A172 (cell line): ENCODE measurements around the gene SMOC2. TPM values are rescaled to one million over a fixed set of nuclear protein-coding genes. Genes with fewer than 3 reads are reported as not detected.
A peak's percentile ranks its signal among the peaks of the same experiment; 100 is the strongest.
"Not testable (repeated sequence)": the region's sequence is repeated elsewhere in the genome, so short reads cannot be mapped to it uniquely, and the experiment has no call there.

Source experiments
- DNase-seq: peaks from one replicate; pipeline ENCODE4 v3.0.0-alpha.2; 2015; ENCODE audit warnings: low spot score
- total RNA-seq: library from RNA; depleted of rRNA; stranded (reverse); fragments of >200 nt; shearing (Covaris generic); gene quantifications from 2 replicates; pipeline ENCODE4 v1.2.3, GENCODE V29; 2014

The SMOC2 gene
- total RNA-seq, 1 experiment from 2014 or later, result not detected

GRCh38 chr6:168517742-168518347 is 76.9 kb downstream of the SMOC2 start:
- DNase-seq, result no peak

- DNase-seq, result no peak
Measured at GRCh38 chr6:168518348-168518745, 77.4 kb downstream of the SMOC2 start.

DNA sequence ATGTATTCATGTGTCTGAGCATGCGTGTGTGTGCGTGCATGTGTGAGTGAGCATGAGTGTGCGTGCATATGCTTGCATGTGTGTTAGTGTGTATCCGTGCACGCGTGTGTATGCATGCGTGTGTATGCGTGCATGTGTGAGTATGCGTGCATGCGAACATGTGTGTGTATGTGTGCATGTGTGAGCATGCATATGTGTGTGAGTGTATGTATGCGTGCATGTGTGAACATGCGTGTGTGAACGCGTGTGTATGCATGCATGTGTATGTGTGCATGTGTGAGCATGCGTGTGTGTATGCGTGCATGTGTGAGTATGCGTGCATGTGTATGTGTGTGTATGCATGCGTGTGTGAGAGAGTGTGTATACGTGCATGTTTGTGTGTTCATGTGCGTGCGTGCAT is 77.9 kb downstream of the SMOC2 start:
- no peak for DNase-seq

- DNase-seq, result no peak
Measured at GRCh38 chr6:168520233-168520632, 79.2 kb downstream of the SMOC2 start.

- no peak for DNase-seq
Measured at GRCh38 chr6:168524571-168525001, 83.6 kb downstream of the SMOC2 start.

DNA sequence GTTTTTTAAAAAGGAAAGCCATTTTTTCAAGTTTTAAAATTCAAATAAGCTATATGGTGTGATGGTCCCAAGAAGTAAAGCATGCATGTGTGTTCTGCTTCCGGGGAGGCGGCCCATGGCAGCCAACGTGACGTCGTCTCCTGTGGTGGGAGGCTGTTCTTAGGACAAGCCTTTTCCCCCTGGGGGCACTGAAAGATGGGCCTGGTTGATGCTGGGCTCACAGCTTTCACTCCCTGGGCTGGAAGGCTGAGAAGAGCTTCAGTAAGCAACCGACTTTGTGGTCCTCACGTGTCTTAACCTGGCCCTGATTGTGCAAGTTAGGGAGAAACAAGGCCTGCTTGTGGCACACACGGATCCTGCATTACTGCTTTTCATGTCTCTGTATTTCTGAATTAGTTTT is 84.1 kb downstream of the SMOC2 start:
- no peak for DNase-seq

DNA sequence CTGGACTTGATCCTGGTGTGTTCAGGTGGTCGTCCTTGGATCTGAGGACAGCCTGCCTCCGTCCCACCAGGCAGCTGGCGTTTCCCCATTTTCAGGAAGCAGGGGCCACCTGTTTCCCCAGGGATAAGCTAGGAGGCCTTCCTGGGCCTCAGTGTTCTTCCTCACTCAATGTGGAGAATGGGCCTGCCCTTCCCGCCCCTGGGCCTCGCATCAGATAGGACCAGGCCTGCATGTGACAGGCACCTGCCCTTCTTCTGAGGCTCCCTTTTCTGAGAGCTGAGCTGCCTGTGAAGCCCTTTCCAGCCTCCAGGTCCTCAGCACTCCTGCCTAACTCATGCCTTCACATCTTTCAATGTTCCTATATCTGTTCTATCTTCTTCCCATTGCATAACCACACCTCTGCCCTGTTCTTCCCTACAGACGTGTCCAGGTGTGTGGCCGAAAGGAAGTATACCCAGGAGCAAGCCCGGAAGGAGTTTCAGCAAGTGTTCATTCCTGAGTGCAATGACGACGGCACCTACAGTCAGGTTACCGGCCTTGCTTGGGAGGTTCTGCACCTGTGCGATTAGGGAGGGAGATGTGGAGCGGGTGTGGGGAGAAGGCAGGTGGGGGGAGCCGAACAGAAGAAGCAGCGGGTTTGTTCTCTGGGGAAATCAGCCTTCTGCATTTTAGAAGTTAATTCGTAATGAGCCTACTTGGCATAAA is 85.1 kb downstream of the SMOC2 start:
- no peak for DNase-seq

DNA sequence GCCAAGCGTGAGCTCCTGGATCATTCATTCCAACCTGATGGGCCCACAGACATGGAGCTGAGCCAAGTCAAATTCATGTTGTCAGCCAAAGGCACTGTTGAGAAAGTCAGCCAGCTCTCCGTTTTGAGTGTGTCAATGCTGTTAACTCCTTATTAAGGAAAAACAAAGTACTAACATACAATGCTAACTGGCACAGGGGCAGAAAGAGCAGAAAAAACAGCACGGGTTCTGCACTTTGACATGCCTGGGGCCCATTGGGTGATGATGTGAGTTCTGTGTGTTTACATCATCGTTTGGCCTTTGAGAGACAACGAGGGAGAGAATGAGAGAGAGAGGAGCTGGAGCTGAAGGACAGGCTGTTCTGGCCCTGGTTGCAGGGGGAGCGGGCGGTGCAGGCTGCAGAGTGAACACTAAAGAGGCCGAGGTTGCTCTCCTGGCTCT is 85.9 kb downstream of the SMOC2 start:
- no peak for DNase-seq

DNA sequence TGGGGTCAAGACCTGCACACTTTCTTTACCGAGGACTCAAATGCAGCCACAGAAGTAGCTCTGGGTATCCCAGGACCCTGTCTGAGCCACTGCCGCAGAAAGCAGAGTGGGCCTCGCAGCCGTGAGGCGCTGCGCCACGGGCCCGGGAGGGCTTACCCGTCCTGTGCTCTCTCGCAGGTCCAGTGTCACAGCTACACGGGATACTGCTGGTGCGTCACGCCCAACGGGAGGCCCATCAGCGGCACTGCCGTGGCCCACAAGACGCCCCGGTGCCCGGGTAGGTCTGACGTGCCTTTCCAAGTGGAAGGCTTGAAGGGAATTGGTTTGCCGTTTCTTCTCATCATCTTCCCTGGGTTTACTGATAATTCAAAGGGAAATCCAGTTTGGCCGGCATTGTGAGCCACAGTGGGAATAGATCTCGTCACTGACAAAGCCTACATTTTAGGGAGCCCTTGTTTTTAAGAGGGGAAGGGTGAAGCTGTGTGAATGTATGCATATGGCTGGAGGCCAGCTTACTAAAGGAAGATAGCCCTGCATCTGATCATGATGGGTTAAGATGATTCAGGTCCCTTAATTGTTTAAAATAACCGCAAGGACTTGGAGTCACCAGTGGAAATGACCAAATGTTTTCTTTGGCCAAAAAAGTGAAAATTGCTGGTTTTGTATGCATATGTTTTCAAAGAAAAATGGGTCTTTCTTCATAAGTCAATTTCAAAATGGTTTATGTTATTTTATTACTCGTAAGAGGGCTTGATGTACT is 86.6 kb downstream of the SMOC2 start:
- peak; percentile 35 for DNase-seq

DNA sequence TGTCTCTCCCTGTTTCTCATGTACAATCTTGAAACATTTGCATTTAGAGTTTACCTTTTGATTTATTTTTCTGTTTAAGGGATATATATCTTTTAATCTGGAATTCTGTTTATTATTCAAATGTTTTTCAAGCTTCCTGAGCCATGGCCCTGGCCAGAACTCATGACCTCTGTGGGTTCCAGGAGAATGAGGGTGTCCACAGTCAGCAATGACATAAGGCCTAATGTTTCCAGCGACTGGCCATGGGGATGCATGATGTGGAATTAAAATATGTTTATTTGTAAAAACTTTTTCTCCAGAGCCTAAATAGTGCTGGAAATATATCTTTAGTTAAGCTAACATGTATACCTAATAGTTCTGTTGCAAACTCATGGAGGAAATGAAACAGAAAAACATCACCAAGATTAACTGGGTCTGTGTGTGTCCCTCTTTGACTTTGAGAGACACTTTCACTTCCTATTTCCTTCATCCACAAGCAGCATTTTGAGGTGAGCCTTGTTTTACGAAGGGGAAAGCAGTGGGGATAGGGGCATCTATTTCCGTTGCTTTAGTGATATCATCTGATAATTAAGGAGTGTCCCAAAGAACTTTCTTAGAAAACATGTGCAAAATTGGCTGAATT is 87.6 kb downstream of the SMOC2 start:
- DNase-seq, result no peak

DNA sequence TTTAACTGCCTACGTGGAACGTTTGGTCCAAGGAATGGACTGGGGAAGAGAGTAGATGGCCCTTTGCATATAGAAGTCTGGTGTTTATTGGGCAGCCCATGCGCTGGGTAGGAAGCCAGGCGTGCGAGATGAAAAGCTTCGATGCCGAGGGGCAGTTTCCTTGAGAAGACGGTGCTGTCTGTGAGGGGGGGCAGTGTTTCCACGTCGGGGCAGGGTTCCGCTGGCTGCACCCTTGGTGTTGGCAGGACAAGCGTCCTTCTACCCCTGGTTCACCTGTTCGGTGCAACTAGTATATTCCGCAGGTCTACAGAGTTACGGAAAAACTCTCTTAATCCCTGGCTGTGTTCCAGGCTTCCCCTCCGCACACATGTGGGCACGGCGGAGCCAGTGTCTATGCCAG is 88.2 kb downstream of the SMOC2 start:
- DNase-seq, result no peak

DNA sequence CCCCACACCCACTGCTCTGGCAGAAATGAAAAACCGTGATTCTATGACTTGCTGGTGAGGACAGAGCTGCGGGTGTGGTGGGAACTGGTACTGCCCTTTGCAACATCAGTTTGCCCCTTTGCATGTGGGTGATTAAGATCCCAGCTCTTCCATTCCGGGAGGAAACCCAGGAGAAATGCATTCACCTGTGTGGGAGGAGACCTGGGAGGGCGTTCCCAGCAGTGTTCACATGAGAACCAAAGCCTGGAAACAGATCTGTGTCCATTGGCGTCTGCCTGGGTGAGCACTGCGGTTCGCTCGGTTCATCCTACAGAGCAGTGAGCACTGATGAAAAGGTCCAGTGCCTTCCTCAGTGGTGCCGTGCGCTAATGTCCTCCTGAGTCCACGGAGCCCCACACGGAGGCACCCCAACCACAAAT is 89.7 kb downstream of the SMOC2 start:
- no peak for DNase-seq

- no peak for DNase-seq
Measured at GRCh38 chr6:168532070-168532469, 91.1 kb downstream of the SMOC2 start.

DNA sequence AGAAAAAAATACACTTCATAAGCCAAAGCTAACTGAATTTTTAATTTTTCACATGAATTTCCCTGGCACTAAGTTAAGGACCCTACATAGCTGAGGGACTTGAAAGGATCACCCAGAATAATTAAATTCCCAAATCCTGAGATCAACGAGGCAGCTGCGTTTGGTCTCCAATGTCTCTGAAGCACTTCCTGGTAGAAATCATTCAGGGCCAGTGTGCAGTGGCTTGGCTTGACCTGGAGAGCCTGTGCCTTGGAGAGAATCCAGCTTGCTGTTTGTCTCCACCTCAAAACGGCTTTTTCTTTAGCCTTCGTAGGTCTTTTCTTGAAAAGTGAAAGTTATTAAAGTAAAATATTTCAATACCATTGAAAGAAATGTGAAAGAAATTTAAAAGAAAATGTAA is 92.4 kb downstream of the SMOC2 start:
- no peak for DNase-seq

DNA sequence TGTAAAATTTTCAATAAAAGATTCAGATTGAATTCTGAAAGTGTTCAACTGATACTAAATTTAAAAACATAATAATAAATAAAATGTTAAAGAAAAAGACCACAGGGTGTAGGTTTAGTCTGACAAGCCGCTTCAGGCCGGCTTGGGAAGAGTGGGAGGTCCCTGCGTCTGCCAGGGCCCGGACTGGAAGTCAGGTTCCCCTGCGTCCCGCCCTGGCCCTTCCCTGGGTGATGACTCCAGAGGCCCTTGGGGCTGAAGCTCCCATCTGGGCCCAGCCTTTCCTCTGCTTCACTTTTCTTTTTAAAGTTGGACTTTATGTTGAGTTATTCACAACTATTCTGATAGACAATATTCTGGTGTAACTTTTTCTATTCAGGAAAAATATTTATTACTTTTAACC is 93.3 kb downstream of the SMOC2 start:
- DNase-seq, result no peak

- DNase-seq, result no peak
Measured at GRCh38 chr6:168535711-168536110, 94.7 kb downstream of the SMOC2 start.

- no peak for DNase-seq
Measured at GRCh38 chr6:168536196-168536595, 95.2 kb downstream of the SMOC2 start.

DNA sequence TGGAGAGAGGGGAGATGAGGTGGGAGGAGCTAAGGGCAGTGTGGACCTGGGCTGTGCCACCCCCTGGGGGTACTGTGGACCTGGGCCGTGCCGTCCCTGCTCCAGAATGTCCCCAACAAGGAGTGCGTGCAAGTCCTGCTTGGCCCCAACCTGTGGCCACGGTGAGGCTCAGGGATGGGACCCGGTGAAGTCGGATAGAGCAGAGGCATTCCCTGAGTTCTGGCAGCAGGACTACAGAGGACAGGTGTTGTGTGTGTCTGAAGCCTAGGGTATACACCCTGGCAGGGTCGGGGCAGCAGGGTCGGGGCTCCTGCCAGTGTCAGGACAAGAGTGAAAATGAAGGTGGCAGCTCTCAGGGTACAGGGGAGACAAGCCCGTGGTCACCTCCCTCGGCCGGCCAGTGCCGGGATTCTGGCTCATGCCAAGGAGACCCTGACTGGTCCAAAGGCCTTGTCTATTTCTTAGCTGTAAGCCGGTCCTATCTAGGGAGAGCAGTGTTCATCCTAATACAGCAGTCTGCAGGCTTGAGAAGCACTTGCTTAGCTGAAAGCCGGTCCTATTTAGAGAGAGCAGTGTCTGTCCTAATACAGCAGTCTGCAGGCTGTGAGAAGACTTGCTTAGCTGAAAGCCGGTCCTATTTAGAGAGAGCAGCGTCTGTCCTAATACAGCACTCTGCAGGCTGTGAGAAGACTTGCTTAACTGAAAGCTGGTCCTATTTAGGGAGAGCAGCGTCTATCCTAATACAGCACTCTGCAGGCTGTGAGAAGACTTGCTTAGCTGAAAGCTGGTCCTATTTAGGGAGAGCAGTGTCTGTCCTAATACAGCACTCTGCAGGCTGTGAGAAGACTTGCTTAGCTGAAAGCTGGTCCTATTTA is 95.9 kb downstream of the SMOC2 start:
- DNase-seq, result no peak

- DNase-seq, result no peak
Measured at GRCh38 chr6:168537540-168537884, 96.5 kb downstream of the SMOC2 start.

- not testable (repeated sequence) for DNase-seq
Measured at GRCh38 chr6:168538188-168538891, 97.4 kb downstream of the SMOC2 start.
